Astrocyte (in vitro differentiated cells and primary cell): Measurements from ENCODE around the gene PWP1. TPM values are rescaled to one million over a fixed set of nuclear protein-coding genes. Genes with fewer than 3 reads are reported as not detected.
"Not testable (repeated sequence)": the region's sequence is repeated elsewhere in the genome, so short reads cannot be mapped to it uniquely, and the experiment has no call there.

ENCODE experiments used
- DNase-seq: peaks from one replicate; pipeline ENCODE4 v3.0.0-alpha.2; 2010; ENCODE audit warnings: low read depth
- FAIRE-seq: peaks from 2 replicates; lab custom pipeline; 2011; peaks lifted over from hg19 to GRCh38; lab: Jason Lieb, UNC
- H2AFZ ChIP-seq: 2 replicates; pipeline ENCODE4 v1.6.0; 2012; ENCODE audit warnings: low read depth, low read length, inconsistent platforms
- H3K27ac ChIP-seq: 2 replicates; pipeline ENCODE4 v1.5.1; 2011; ENCODE audit warnings: low read depth, low read length, inconsistent platforms
- H3K27me3 ChIP-seq: 2 replicates; pipeline ENCODE4 v1.6.0; 2011; ENCODE audit warnings: low read length, inconsistent platforms; ENCODE audit not compliant: insufficient read depth
- H3K36me3 ChIP-seq: 2 replicates; pipeline ENCODE4 v1.5.1; 2011; ENCODE audit warnings: low read length, inconsistent platforms; ENCODE audit not compliant: insufficient read depth
- H3K4me1 ChIP-seq: 2 replicates; pipeline ENCODE4 v1.5.1; 2011; ENCODE audit warnings: low read length, inconsistent platforms; ENCODE audit not compliant: insufficient read depth
- H3K4me2 ChIP-seq: 2 replicates; pipeline ENCODE4 v1.6.0; 2012; ENCODE audit warnings: low read length, inconsistent platforms
- H3K4me3 ChIP-seq: 2 replicates; pipeline ENCODE4 v1.5.1; 2011; ENCODE audit warnings: low read depth, mild to moderate bottlenecking, low read length, inconsistent platforms; ENCODE audit not compliant: insufficient read depth
- H3K79me2 ChIP-seq: 2 replicates; pipeline ENCODE4 v1.6.0; 2012; ENCODE audit warnings: mild to moderate bottlenecking, low read length, inconsistent platforms; ENCODE audit not compliant: insufficient read depth
- H3K9ac ChIP-seq: 2 replicates; pipeline ENCODE4 v1.6.0; 2012; ENCODE audit warnings: mild to moderate bottlenecking, low read length, inconsistent platforms
- H3K9me3 ChIP-seq: 2 replicates; pipeline ENCODE4 v1.5.1; 2012; ENCODE audit warnings: low read depth, mild to moderate bottlenecking, low read length, inconsistent platforms; ENCODE audit not compliant: insufficient read depth
- H4K20me1 ChIP-seq: 2 replicates; pipeline ENCODE4 v1.6.0; 2012; ENCODE audit warnings: low read length, inconsistent platforms; ENCODE audit not compliant: insufficient read depth
- H3K27ac Mint-ChIP-seq: one replicate; pipeline ENCODE4 v1.8.0; 2021; ENCODE audit warnings: mild to moderate bottlenecking, mixed read lengths; ENCODE audit not compliant: unreplicated experiment
- H3K27me3 Mint-ChIP-seq: one replicate; pipeline ENCODE4 v1.8.0; 2021; ENCODE audit warnings: low read depth, mixed read lengths; ENCODE audit not compliant: unreplicated experiment
- H3K36me3 Mint-ChIP-seq: one replicate; pipeline ENCODE4 v1.8.0; 2021; ENCODE audit warnings: low read depth, mixed read lengths; ENCODE audit not compliant: unreplicated experiment
- H3K4me1 Mint-ChIP-seq: one replicate; pipeline ENCODE4 v1.8.0; 2021; ENCODE audit warnings: low read depth, mixed read lengths; ENCODE audit not compliant: unreplicated experiment
- H3K4me3 Mint-ChIP-seq: one replicate; pipeline ENCODE4 v1.8.0; 2021; ENCODE audit warnings: mild to moderate bottlenecking, moderate library complexity, mixed read lengths; ENCODE audit not compliant: unreplicated experiment
- H3K9me3 Mint-ChIP-seq: one replicate; pipeline ENCODE4 v1.8.0; 2021; ENCODE audit warnings: mild to moderate bottlenecking, mixed read lengths; ENCODE audit not compliant: unreplicated experiment
- EZH2 ChIP-seq: IDR thresholded peaks from 2 replicates; pipeline ENCODE4 v1.6.1; 2012; ENCODE audit warnings: mild to moderate bottlenecking, low read length, inconsistent platforms; ENCODE audit not compliant: insufficient read depth
- total RNA-seq: library from RNA; stranded (reverse); gene quantifications from 2 replicates; pipeline ENCODE4 v1.2.1, GENCODE V29; 2021
- TF ChIP-seq, protein P1 (sequence below): IDR thresholded peaks from 2 replicates; pipeline ENCODE4 v1.5.1; 2011; ENCODE audit warnings: low read depth, mild to moderate bottlenecking, inconsistent platforms, low read length, moderate library complexity; ENCODE audit not compliant: insufficient read depth

Gene PWP1
- total RNA-seq, 1 donor from 2014 or later = 67.2 TPM

DNA sequence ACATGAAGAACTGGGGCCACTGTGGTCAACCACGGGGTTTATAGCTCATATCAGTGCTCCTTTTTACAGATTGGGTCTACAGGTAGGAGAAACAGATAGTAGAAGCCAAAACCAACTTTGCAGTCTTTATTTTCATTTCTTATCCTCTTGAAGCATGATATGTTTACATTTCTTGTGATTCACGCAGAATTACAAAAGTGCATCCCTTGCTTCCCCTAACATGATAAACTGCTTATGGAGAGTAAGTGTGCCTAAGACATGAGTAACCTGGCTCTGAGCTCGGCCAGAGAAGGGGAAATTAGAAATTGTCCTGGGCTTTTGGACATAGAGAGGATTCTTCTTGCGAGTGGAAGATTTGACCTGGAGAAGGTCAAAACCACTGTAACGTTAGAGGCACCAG lies 18.4 kb downstream of the PWP1 start:
- no peak overlapping the region for H3K4me2 ChIP-seq
- H3K4me1 Mint-ChIP-seq = no peaks in the 10 kb centered on the region
- H3K27ac ChIP-seq = no peak overlapping the region
- peak; percentile 12 for DNase-seq
- no peaks in the 10 kb centered on the region for H3K27me3 ChIP-seq
- peaks cover 38% of the 10 kb centered on the region for H4K20me1 ChIP-seq
- H3K79me2 ChIP-seq = peaks cover 16% of the 10 kb centered on the region
- no peaks in the 10 kb centered on the region for H3K9me3 Mint-ChIP-seq
- no peaks in the 10 kb centered on the region for H3K9me3 ChIP-seq
- no peak overlapping the region for H3K9ac ChIP-seq
- no peaks in the 10 kb centered on the region for H3K27me3 Mint-ChIP-seq
- TF ChIP-seq, protein P1, sequence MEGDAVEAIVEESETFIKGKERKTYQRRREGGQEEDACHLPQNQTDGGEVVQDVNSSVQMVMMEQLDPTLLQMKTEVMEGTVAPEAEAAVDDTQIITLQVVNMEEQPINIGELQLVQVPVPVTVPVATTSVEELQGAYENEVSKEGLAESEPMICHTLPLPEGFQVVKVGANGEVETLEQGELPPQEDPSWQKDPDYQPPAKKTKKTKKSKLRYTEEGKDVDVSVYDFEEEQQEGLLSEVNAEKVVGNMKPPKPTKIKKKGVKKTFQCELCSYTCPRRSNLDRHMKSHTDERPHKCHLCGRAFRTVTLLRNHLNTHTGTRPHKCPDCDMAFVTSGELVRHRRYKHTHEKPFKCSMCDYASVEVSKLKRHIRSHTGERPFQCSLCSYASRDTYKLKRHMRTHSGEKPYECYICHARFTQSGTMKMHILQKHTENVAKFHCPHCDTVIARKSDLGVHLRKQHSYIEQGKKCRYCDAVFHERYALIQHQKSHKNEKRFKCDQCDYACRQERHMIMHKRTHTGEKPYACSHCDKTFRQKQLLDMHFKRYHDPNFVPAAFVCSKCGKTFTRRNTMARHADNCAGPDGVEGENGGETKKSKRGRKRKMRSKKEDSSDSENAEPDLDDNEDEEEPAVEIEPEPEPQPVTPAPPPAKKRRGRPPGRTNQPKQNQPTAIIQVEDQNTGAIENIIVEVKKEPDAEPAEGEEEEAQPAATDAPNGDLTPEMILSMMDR = no peak
- TF ChIP-seq EZH2 = no peak
- H3K4me3 ChIP-seq = no peak overlapping the region
- no peak overlapping the region for H3K27ac Mint-ChIP-seq
- H3K4me1 ChIP-seq = no peaks in the 10 kb centered on the region
- no peak for FAIRE-seq
- peaks cover 47% of the 10 kb centered on the region for H3K36me3 Mint-ChIP-seq
- no peak overlapping the region for H2AFZ ChIP-seq
- no peak overlapping the region for H3K4me3 Mint-ChIP-seq
- H3K36me3 ChIP-seq = peaks cover 70% of the 10 kb centered on the region

DNA sequence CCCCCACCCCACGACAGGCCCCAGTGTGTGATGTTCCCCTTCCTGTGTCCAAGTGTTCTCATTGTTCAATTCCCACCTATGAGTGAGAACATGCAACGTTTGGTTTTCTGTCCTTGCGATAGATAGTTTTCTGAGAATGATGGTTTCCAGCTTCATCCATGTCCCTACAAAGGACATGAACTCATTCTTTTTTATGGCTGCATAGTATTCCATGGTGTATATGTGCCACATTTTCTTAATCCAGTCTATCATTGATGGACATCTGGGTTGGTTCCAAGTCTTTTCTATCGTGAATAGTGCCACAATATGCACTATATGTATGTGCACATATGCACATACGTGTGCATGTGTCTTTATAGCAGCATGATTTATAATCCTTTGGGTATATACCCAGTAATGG lies 19.9 kb downstream of the PWP1 start:
- not testable (repeated sequence) for H3K9me3 ChIP-seq, H3K4me3 ChIP-seq, H3K4me1 ChIP-seq, H3K9me3 Mint-ChIP-seq, H3K9ac ChIP-seq, H3K4me2 ChIP-seq, H3K27me3 ChIP-seq, H3K79me2 ChIP-seq, FAIRE-seq, H3K27me3 Mint-ChIP-seq, DNase-seq, H2AFZ ChIP-seq, H3K4me3 Mint-ChIP-seq, H3K27ac ChIP-seq, H3K4me1 Mint-ChIP-seq
- H4K20me1 ChIP-seq = peaks cover 42% of the 10 kb centered on the region
- H3K36me3 ChIP-seq = peaks cover 68% of the 10 kb centered on the region
- peaks cover 36% of the 10 kb centered on the region for H3K36me3 Mint-ChIP-seq
- H3K27ac Mint-ChIP-seq = peak overlapping the region; percentile 12

DNA sequence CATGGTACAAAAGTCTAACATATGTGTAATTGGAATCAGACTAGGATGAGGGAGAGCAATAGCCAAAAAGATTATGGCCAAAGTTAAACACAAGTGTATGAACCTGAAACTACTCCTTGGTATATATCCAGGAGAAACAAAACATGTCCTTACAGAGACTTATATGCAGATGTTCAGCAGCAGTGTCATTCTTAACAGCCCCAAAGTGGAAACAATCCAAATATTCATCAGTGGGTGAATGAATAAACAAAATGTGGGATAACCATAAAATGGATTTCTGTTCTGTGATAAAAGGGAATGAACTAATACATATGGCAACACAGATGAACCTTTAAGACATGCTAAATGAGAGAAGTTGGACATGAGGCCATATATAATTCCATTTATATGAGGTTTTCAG lies 30.2 kb downstream of the PWP1 start:
- Histone ChIP-seq H2AFZ (no peak overlapping the region), H3K27ac (no peak overlapping the region), H3K4me2 (no peak overlapping the region), H3K27me3 (no peaks in the 10 kb centered on the region), H3K4me1 (no peaks in the 10 kb centered on the region), H3K4me3 (no peak overlapping the region), H3K9ac (no peak overlapping the region), H4K20me1 (no peaks in the 10 kb centered on the region), H3K9me3 (no peaks in the 10 kb centered on the region), H3K79me2 (no peaks in the 10 kb centered on the region), H3K36me3 (peaks cover 34% of the 10 kb centered on the region)
- TF ChIP-seq EZH2 = no peak
- TF ChIP-seq, protein P1 = no peak
- H3K27ac Mint-ChIP-seq = no peak overlapping the region
- H3K27me3 Mint-ChIP-seq = no peaks in the 10 kb centered on the region
- no peak for FAIRE-seq
- H3K4me3 Mint-ChIP-seq = no peak overlapping the region
- H3K36me3 Mint-ChIP-seq = peaks cover 10% of the 10 kb centered on the region
- no peak for DNase-seq
- H3K9me3 Mint-ChIP-seq = no peaks in the 10 kb centered on the region
- H3K4me1 Mint-ChIP-seq = no peaks in the 10 kb centered on the region
